Astrocyte of the cerebellum (primary cell): ENCODE measurements around the gene ARFRP1.
A peak's percentile ranks its signal among the peaks of the same experiment; 100 is the strongest.

Experiments
- DNase-seq: peaks from one replicate; pipeline ENCODE4 v3.0.0-alpha.2; 2011; ENCODE audit warnings: low read depth
- H3K4me3 ChIP-seq: 2 replicates; pipeline ENCODE4 v1.5.1; 2011; ENCODE audit warnings: mild to moderate bottlenecking, low read depth, low read length, moderate library complexity
- in situ Hi-C: cut with HindIII; loops from 2 replicates; pipeline ENCODE4 v1.10.0; 2017; ENCODE audit warnings: low sequenced_read_pairs
- TF ChIP-seq, protein P1 (sequence below): IDR thresholded peaks from 2 replicates; pipeline ENCODE4 v1.5.1; 2012; ENCODE audit warnings: low read length, low read depth, moderate library complexity, mild to moderate bottlenecking; ENCODE audit errors: missing control alignments

ARFRP1 gene

DNA sequence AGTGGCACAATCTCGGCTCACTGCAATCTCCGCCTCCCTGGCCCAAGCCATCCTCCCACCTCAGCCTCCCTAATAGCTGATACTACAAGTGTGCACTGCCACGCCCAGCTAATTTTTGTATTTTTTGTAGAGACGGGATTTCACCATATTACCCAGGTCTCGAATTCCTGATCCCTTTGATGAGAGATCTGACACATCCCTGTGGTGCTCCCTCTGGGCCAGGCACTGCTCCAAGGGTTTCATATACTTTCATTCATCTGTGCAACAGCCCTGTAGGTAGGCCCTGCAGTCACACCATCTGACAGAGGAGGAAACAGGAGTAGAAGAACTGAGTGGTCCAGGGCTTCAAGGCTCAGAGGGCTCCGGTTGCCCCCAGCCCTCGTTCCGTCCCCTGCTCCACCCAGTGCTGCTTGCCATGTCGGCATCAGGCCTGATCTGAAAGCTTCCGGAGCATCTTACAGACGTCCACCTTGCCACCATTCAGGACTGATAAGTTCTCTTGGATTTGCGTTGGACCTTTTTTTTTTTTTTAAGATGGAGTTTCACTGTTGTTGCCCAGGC is 3.4 kb upstream of the ARFRP1 start:
- H3K4me3 ChIP-seq = no peak overlapping the region
- in situ Hi-C loops = no loop called here
- TF ChIP-seq, protein P1, sequence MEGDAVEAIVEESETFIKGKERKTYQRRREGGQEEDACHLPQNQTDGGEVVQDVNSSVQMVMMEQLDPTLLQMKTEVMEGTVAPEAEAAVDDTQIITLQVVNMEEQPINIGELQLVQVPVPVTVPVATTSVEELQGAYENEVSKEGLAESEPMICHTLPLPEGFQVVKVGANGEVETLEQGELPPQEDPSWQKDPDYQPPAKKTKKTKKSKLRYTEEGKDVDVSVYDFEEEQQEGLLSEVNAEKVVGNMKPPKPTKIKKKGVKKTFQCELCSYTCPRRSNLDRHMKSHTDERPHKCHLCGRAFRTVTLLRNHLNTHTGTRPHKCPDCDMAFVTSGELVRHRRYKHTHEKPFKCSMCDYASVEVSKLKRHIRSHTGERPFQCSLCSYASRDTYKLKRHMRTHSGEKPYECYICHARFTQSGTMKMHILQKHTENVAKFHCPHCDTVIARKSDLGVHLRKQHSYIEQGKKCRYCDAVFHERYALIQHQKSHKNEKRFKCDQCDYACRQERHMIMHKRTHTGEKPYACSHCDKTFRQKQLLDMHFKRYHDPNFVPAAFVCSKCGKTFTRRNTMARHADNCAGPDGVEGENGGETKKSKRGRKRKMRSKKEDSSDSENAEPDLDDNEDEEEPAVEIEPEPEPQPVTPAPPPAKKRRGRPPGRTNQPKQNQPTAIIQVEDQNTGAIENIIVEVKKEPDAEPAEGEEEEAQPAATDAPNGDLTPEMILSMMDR = no peak
- DNase-seq = no peak

DNA sequence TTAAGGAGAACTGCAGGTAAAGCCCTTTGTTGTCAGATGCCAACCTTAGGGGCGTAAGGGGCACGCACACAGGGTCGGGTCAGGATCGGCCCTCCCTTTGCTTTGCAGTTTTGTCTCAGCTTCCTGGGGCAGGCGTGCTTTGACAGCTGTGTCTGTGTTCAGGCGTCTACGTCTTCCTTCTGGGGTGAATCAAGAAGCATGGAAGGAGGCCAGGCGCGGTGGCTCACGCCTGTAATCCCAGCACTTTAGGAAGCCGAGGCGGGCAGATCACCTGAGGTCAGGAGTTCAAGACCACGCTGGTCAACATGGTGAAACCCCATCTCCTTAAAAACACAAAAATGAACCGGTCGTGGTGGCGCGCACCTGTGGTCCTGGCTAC is 1.4 kb upstream of the ARFRP1 start:
- H3K4me3 ChIP-seq = peak overlapping the region; percentile 83
- in situ Hi-C loops = no loop called here
- DNase-seq = no peak
- TF ChIP-seq, protein P1 = no peak

DNA sequence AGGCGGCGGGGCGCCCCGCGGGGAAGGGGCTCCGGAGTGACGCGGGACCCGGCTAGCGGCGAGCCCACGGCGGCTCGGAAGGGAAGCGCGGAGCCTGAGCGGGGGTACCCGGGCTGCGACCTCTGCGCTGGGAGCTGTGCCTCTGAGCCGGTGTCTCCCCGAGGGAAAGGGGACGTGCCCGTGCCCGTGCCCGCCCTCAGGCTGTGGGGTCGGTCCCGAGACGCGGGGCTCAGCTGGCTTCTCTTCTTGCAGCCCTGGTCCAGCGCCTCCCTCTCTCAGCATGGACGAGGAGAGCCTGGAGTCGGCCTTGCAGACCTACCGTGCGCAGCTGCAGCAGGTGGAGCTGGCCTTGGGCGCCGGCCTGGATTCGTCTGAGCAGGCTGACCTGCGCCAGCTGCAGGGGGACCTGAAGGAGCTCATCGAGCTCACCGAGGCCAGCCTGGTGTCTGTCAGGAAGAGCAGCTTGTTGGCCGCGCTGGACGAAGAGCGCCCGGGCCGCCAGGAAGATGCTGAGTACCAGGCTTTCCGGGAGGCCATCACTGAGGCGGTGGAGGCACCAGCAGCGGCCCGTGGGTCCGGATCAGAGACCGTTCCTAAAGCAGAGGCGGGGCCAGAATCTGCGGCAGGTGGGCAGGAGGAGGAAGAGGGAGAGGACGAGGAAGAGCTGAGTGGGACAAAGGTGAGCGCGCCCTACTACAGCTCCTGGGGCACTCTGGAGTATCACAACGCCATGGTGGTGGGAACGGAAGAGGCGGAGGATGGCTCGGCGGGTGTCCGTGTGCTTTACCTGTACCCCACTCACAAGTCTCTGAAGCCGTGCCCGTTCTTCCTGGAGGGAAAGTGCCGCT is 749 bp upstream of the ARFRP1 start:
- no peak for DNase-seq
- in situ Hi-C loops = no loop called here

DNA sequence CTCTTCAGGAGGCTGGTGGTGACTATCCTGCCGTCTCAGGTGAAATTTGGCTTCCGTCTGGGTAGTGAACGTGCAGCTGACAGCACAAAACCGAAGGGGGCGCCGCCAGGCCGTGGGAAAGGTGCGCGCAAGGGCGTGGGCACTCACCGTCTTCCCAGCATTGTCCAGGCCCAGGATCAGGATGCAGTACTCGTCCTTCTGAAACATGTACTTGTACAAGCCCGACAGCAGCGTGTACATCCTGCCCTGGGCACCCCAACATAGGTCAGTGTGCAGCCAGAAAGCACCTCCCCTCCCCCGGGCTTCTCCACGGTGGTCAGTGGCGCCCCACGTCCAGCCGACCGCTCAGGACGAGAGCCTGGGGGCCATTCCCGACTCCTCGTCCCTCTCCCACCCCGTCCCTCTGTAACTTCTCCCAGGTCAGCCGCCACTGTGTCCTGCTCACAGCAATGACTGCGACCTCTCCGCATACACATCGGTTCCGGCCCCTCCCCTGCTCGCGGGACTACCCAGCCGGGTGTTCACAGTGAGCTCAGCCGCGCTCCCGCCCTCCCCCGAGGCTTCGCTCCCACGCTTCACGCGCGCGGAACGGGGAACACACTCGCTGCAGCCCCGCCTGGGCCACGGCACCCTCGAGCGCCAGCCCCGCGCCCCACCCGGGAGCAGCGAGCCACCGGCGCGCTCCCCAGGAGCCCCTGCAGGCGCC is 771 bp downstream of the ARFRP1 start:
- H3K4me3 ChIP-seq = peak overlapping the region; percentile 83
- DNase-seq = no peak
- in situ Hi-C loops = no loop called here
- TF ChIP-seq, protein P1 = peak; percentile 28

More for the DNA sequence above, 749 bp upstream of the ARFRP1 start:
- TF ChIP-seq, protein P1 = no peak
- H3K4me3 ChIP-seq = peak overlapping the region; percentile 83

DNA sequence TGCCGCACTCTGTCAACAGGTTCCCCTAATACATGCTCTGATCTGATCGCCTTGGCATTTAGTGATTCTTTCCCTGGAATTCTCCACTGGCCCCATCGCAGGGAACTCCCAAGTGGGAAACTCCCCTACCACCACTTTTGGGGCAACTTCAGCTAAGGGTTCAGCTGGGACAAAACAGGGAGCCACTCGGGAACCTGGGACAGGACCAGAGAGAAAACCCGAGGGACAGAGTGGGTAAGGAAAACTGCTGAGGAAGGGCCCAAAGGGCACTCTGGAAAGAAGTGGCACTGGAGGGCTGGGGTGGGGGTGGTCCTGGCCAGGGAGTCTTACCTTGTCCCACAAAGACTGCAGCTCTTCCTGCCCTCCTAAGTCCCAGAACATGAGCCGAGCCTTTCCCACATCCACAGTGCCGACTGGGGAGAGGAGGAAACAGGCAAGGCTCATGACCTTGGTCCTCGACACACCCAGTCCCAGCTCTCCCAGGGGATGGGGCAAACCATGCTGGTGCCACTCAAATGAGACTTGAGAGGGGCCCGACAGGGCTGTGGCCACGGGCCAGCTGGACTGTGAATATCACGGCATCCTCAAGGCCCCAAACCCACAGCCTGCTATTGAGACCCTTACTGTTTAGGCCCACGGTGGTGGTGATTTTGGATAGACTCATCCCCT is 1.6 kb downstream of the ARFRP1 start:
- in situ Hi-C loops = no loop called here
- no peak for DNase-seq
- H3K4me3 ChIP-seq = peak overlapping the region; percentile 83
- TF ChIP-seq, protein P1 = no peak
